HCT116 (cell line): ENCODE measurements around the gene PIM3. TPM values are rescaled to one million over a fixed set of nuclear protein-coding genes. Genes with fewer than 3 reads are reported as not detected.

ENCODE experiments used
- ATAC-seq: fragments of 200-7000 bp; cut with Tn5 transposase; 2 replicates; pipeline ENCODE4 v1.9.1; 2020; ENCODE audit warnings: mild to moderate bottlenecking, moderate library complexity
- BruUV-seq: library from RNA; stranded (reverse); fragments of 400-500 nt; replicated peaks from 2 replicates; lab custom pipeline; 2021; lab: Mats Ljungman, UMichigan
- CTCF ChIA-PET: fragments of 300-600 bp; sonication (Branson Sonifier 250); formaldehyde crosslinking; loops from one replicate; lab custom pipeline; 2021; ENCODE audit warnings: antibody characterized with exemption; lab: Charles Lee
- POLR2A ChIA-PET: fragments of 300-600, 350-600 bp; sonication (Branson Sonifier 250); formaldehyde crosslinking; loops from one replicate; lab custom pipeline; 2021; ENCODE audit warnings: antibody characterized with exemption; lab: Charles Lee
- RAD21 ChIA-PET, 2 experiments: fragments of 300-600 bp; sonication (Branson Sonifier 250); formaldehyde crosslinking; loops; one replicate each; lab custom pipeline; 2023; ENCODE audit warnings: low total read pairs in 2 of 2; ENCODE audit not compliant: uncharacterized antibody in 2 of 2, unreplicated experiment in 2 of 2, low non-redundant PET in 1 of 2; lab: Charles Lee
- DNase-seq: peaks from one replicate; pipeline ENCODE4 v3.0.0-alpha.2; 2010; ENCODE audit warnings: low read depth, low spot score
- H2AFZ ChIP-seq: fragments of 200-600 bp; shearing (Covaris generic), sonication (generic); 2 replicates; pipeline ENCODE4 v1.6.1; 2017; ENCODE audit warnings: low read depth, mixed run types, mixed read lengths, antibody characterized with exemption, low read length; ENCODE audit not compliant: poor library complexity, severe bottlenecking
- H3K27ac ChIP-seq: 2 replicates; pipeline ENCODE4 v1.5.1; 2012; ENCODE audit warnings: low read depth, low read length
- H3K27me3 ChIP-seq: fragments of 200-600 bp; sonication (generic); 2 replicates; pipeline ENCODE4 v1.6.1; 2016; ENCODE audit warnings: mixed run types, low read length, mixed read lengths; ENCODE audit not compliant: insufficient read depth
- H3K36me3 ChIP-seq, 2 experiments: fragments of 200-500 bp in 1 of 2; fragments of 200-600 bp in 1 of 2; sonication (Bioruptor generic) in 1 of 2; sonication (generic) in 1 of 2; 2 replicates each; pipeline versions ENCODE4 v1.5.1 to v1.6.1; 2014 to 2016; ENCODE audit warnings: low read length in 2 of 2, inconsistent platforms in 1 of 2, mixed read lengths in 1 of 2, mixed run types in 1 of 2; ENCODE audit not compliant: insufficient read depth in 2 of 2, control insufficient read depth in 1 of 2
- H3K4me1 ChIP-seq, 2 experiments: fragments of 200-600 bp in 1 of 2; sonication (generic) in 1 of 2; 2 replicates each; pipeline versions ENCODE4 v1.5.1 to v1.6.1; 2012 to 2017; ENCODE audit warnings: low read length in 2 of 2, inconsistent platforms in 1 of 2, mild to moderate bottlenecking in 1 of 2, mixed read lengths in 1 of 2, mixed run types in 1 of 2, moderate library complexity in 1 of 2; ENCODE audit not compliant: insufficient read depth in 2 of 2, control insufficient read depth in 1 of 2
- H3K4me2 ChIP-seq: fragments of 200-600 bp; sonication (generic); 2 replicates; pipeline ENCODE4 v1.6.1; 2017; ENCODE audit warnings: mixed run types, low read length, mixed read lengths
- H3K4me3 ChIP-seq, 2 experiments: fragments of 200-600 bp in 1 of 2; sonication (generic) in 1 of 2; replicated peaks in 1 of 2; 2 replicates each; pipeline ENCODE4 v1.5.1; 2011 to 2016; ENCODE audit warnings: low read length in 2 of 2, control low read depth in 1 of 2, low read depth in 1 of 2, mild to moderate bottlenecking in 1 of 2, mixed read lengths in 1 of 2, mixed run types in 1 of 2
- H3K79me2 ChIP-seq: fragments of 200-600 bp; sonication (generic); 2 replicates; pipeline ENCODE4 v1.6.1; 2017; ENCODE audit warnings: mild to moderate bottlenecking, mixed run types, low read length, moderate library complexity, mixed read lengths; ENCODE audit not compliant: insufficient read depth
- H3K9ac ChIP-seq: fragments of 200-600 bp; sonication (generic); 2 replicates; pipeline ENCODE4 v1.6.1; 2016; ENCODE audit warnings: low read length, mixed read lengths
- H3K9me2 ChIP-seq: fragments of 200-600 bp; sonication (generic), shearing (Covaris generic); 2 replicates; pipeline ENCODE4 v1.6.1; 2017; ENCODE audit warnings: mixed run types, mild to moderate bottlenecking, moderate library complexity; ENCODE audit not compliant: insufficient read depth
- H3K9me3 ChIP-seq, 2 experiments: fragments of 200-500 bp in 1 of 2; fragments of 200-600 bp in 1 of 2; sonication (Bioruptor generic) in 1 of 2; sonication (generic) in 1 of 2; 2 replicates each; pipeline ENCODE4 v1.6.1; 2014 to 2017; ENCODE audit warnings: low read length in 2 of 2, mixed read lengths in 2 of 2, inconsistent platforms in 1 of 2, low read depth in 1 of 2, mild to moderate bottlenecking in 1 of 2, mixed run types in 1 of 2, moderate library complexity in 1 of 2; ENCODE audit not compliant: control insufficient read depth in 1 of 2, insufficient read depth in 1 of 2
- H4K20me1 ChIP-seq: fragments of 200-600 bp; sonication (generic), shearing (Covaris generic); 2 replicates; pipeline ENCODE4 v1.6.1; 2017; ENCODE audit warnings: mixed run types, mild to moderate bottlenecking, moderate library complexity; ENCODE audit not compliant: insufficient read depth
- CBX3 ChIP-seq: IDR thresholded peaks from 2 replicates; pipeline ENCODE4 v1.6.1; 2012; ENCODE audit warnings: low read depth
- CEBPB ChIP-seq: IDR thresholded peaks from 2 replicates; pipeline ENCODE4 v1.6.1; 2012; ENCODE audit warnings: low read depth
- EZH2 ChIP-seq: fragments of 200-600 bp; sonication (generic); IDR thresholded peaks from 2 replicates; pipeline ENCODE4 v1.6.1; 2017; ENCODE audit warnings: antibody characterized with exemption, mixed run types
- EZH2phosphoT487 ChIP-seq: fragments of 200-600 bp; IDR thresholded peaks from 2 replicates; pipeline ENCODE4 v1.6.1; 2018; ENCODE audit warnings: antibody characterized with exemption, borderline replicate concordance
- FOSL1 ChIP-seq: IDR thresholded peaks from 2 replicates; pipeline ENCODE4 v1.6.1; 2012; ENCODE audit warnings: low read depth
- JUND ChIP-seq: IDR thresholded peaks from 2 replicates; pipeline ENCODE4 v1.6.1; 2012
- POLR2A ChIP-seq: IDR thresholded peaks from 2 replicates; pipeline ENCODE4 v1.7.0; 2011; ENCODE audit warnings: borderline replicate concordance; ENCODE audit not compliant: insufficient read depth, insufficient read length; ENCODE audit errors: extremely low read depth
- POLR2AphosphoS5 ChIP-seq: IDR thresholded peaks from 2 replicates; pipeline ENCODE4 v1.6.1; 2011; ENCODE audit warnings: mild to moderate bottlenecking, low read depth, low read length, moderate library complexity
- SIN3A ChIP-seq: IDR thresholded peaks from 2 replicates; pipeline ENCODE4 v1.6.1; 2012; ENCODE audit warnings: low read depth
- SP1 ChIP-seq: IDR thresholded peaks from 2 replicates; pipeline ENCODE4 v1.6.1; 2012; ENCODE audit warnings: low read depth
- SRF ChIP-seq: IDR thresholded peaks from 2 replicates; pipeline ENCODE4 v1.6.1; 2012; ENCODE audit warnings: low read depth
- ZFX ChIP-seq: fragments of 450-650 bp; IDR thresholded peaks from 2 replicates; pipeline ENCODE4 v1.6.1; 2017
- ZNF274 ChIP-seq: fragments of 200-500 bp; sonication (Bioruptor generic); IDR thresholded peaks from 2 replicates; pipeline ENCODE4 v1.6.1; 2014; ENCODE audit warnings: mild to moderate bottlenecking, low read depth, low read length, inconsistent platforms
- intact Hi-C: fragments of 100-400 bp; cut with micrococcal nuclease; formaldehyde crosslinking; loops from 2 replicates; pipeline ENCODE4 v1.10.0; 2022
- total RNA-seq: library from RNA; stranded (reverse); gene quantifications from one replicate; pipeline ENCODE4 v1.2.1, GENCODE V29; 2021; ENCODE audit not compliant: unreplicated experiment

PIM3 gene
- total RNA-seq, 1 experiment from 2014 or later, result 116 TPM

GRCh38 chr22:49991167-49991566 is 30.6 kb downstream of the PIM3 start:
- TF ChIP-seq EZH2, result no peak
- TF ChIP-seq SP1, result no peak
- TF ChIP-seq FOSL1, result no peak
- no peak for TF ChIP-seq JUND
- no peak for TF ChIP-seq CEBPB
- no peak for TF ChIP-seq POLR2A
- no peak for TF ChIP-seq SRF
- no peak for TF ChIP-seq POLR2AphosphoS5
- no peak for TF ChIP-seq ZFX
- TF ChIP-seq CBX3, result no peak
- no peak for TF ChIP-seq ZNF274
- TF ChIP-seq SIN3A, result no peak
- TF ChIP-seq EZH2phosphoT487, result no peak
- Histone ChIP-seq H3K4me3 (no peak overlapping the region), H3K36me3 (no peaks in the 10 kb centered on the region), H3K79me2 (no peaks in the 10 kb centered on the region), H3K27me3 (no peaks in the 10 kb centered on the region), H3K9me3 (0 out of 4 replicates have a peak, but pooled peaks cover 4 to 6% of the 10 kb centered on the region in 2 experiments), H3K27ac (no peak overlapping the region), H4K20me1 (no peaks in the 10 kb centered on the region), H3K9ac (no peak overlapping the region), H3K4me1 (peaks cover 0 to 10% of the 10 kb centered on the region in 2 experiments; a peak in 1 of 4 replicates), H2AFZ (no peak overlapping the region), H3K4me2 (no peak overlapping the region), H3K9me2 (no peaks in the 10 kb centered on the region)
- intact Hi-C loops, result no loop called here
- BruUV-seq, result no TSS peak
- ChIA-PET RAD21 (no interaction called here), POLR2A (no interaction called here), CTCF (no interaction called here)
- DNase-seq, result no peak
- no peak for ATAC-seq

GRCh38 chr22:49991907-49992533 is 31.4 kb downstream of the PIM3 start:
- RAD21 ChIA-PET, result no interaction called here
- Histone ChIP-seq H3K4me3 (no peak overlapping the region), H3K4me1 (peaks cover 0 to 14% of the 10 kb centered on the region in 2 experiments; a peak in 1 of 4 replicates), H4K20me1 (no peaks in the 10 kb centered on the region), H3K79me2 (no peaks in the 10 kb centered on the region), H3K27me3 (no peaks in the 10 kb centered on the region), H2AFZ (no peak overlapping the region), H3K9me3 (0 out of 4 replicates have a peak, but pooled peaks cover 4 to 6% of the 10 kb centered on the region in 2 experiments), H3K36me3 (no peaks in the 10 kb centered on the region), H3K27ac (no peak overlapping the region), H3K4me2 (no peak overlapping the region), H3K9me2 (no peaks in the 10 kb centered on the region), H3K9ac (no peak overlapping the region)
- intact Hi-C loops, result no loop called here
- CTCF ChIA-PET, result interaction anchor here (1.5 kb wide), 1 partner anchor 14 kb away, joined by 3 read pairs; no protein-coding TSS in a partner anchor
- TF ChIP-seq ZFX, result no peak
- TF ChIP-seq POLR2A, result no peak
- TF ChIP-seq SP1, result no peak
- TF ChIP-seq JUND, result no peak
- POLR2A ChIA-PET, result no interaction called here
- ATAC-seq, result no peak
- DNase-seq, result no peak
- no TSS peak for BruUV-seq
